GM19372 (cell line): Measurements from ENCODE around the gene SNX10.

Experiments
- ATAC-seq: cut with Tn5 transposase; IDR thresholded peaks from one replicate; pipeline ENCODE4 v1.9.1; 2021; ENCODE audit warnings: mild to moderate bottlenecking, low read depth, moderate library complexity; ENCODE audit not compliant: unreplicated experiment

Gene SNX10

DNA sequence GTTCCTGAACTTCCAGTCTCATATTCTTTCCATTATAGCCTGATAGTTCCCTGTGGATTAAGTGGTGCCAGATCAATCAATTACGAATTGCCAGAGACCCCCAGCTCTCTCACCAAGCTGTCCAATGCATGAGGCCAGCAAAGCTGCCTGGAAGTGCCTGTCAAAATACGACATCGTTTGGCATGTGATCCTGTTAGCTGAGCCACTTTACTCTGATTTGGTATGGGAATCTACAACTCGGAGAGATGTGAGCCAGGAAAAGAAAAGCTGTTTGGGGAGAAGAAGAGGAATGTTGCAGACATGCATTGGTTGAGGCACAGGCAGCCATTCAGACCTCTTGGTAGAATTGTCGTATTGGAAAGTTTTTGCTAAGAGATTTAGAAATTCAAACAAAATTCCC is 3.9 kb downstream of the SNX10 start:
- ATAC-seq: no peak

DNA sequence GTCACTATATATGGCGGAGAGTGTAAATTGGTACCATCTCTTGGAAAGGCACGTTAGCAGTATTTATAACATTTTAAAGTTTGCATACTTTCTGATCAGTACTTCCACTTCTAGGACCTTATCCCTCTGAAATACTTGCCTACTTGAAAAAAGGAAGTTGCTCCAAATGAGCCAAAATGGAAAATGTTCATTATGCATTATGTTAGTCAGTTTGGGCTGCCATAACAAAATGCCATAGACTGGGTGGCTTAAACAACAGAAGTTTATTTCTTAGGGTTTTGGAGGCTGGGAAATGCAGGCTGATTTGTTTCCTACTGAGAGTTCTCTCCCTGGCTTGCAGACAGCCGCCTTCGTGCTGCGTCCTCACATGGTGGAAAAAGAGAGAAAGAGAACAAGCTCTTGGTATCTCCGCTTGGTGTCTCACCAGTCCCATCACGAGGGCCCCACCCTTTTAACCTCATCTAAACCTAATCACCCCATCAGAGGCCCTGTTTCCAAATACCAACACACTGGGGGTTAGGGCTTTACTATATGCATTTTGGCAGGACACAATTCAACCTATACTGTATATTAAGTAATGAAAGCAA is 6.9 kb downstream of the SNX10 start:
- no peak for ATAC-seq

DNA sequence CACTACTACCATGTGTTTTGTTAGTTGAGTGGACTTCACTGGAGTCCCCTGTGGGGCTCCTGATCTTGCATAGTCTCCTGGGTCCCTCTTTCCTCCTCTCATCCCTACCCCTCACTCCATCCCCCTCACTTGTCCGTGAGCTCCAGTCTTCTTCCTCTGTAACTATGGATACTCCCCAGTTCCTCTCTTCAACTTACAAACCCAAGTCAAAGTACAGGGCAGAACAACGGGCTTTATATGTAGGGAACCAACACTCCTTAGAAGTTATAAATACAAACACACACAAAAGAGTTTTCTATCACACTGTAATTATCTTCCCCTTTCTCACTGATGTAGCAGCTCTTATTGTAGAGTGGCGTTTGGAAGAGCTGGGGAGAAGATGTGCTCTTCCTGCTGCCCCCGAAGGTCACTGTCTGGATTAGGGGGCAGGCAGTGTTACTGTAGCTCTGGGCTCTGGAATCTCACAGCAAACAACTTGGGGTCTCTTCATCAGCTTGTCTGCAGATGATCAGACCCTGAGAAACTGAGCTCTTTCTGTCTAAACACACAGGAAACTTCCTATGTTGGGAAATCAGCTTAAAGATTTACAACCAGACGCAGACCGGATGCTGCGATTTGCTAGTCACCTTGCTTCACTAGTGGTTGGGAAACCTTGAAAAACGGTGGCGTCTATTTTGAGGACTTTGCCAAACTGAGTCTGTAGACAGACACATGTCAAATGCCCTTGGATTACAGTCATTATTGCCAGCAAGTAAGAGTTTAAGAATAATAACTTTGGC is 13.6 kb downstream of the SNX10 start:
- no peak for ATAC-seq

DNA sequence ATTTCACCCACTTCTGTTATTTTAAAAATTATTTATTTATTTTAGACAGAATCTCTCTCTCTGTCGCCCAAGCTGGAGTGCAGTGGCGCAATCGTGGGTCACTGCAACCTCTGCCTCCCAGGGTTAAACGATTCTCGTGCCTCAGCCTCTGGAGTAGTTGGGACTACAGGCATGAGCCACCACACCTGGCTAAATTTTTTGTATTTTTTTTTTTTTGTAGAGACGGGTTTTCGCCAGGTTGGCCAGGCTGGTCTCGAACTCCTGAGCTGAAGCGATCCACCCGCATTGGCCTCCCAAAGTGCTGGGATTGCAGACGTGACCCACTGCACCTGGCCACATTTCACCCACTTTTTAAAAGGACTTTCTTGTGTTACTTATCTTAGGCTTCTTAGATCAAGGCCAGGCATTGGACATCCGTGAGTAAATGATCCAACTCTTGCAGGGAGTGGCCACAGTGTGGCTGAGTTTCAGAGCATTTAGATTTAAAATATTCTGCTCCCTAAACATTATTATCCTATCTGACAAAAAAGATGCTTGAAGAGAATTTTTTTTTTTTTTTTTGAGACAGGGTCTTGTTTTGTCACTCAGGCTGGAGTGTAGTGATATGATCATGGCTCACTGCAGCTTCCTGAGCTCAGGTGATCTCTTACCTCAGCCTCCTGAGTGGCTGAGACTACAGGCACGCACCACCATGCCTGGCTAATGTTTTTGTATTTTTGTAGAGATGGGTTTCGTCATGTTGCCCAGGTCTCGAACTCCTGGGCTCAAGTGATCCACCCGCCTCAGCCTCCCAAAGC is 14.4 kb downstream of the SNX10 start:
- ATAC-seq: no peak

DNA sequence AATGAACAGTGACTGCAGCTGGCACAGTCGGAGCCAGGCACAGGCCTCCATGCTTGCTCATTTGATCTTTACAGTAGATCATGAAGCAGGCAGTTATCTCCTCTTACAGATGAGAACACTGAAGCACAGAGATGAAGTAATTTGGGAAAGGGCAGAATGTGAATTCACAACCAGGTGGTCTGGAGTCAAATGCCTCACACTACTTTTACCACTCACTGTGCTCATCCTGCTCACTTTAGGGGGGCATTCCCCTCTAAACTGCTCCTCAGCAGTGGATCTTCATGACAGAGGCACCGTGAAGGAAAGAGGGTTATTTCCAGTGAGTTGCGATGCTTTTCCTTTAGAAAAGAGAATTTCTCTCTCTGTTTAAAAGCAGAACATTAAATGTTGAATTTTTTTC is 15.1 kb downstream of the SNX10 start:
- ATAC-seq: no peak

DNA sequence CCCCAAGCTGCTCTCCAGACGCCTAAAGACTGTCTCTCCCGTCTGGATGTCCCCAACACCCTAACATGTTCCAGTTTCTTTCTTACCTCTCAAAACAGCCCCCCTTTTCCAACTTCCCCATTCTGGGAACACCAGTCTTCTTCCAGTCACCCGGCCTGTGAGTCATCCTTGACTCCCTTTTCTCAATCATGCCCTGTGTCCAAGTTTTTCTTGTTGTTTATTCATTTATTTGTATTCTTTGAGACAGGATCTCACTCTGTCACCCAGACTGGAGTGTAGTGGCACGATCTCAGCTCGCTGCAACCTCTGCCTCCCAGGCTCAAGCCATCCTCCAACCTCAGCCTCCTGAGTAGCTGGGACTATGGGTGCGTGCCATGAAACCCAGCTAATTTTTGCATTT is 15.6 kb downstream of the SNX10 start:
- no peak for ATAC-seq

DNA sequence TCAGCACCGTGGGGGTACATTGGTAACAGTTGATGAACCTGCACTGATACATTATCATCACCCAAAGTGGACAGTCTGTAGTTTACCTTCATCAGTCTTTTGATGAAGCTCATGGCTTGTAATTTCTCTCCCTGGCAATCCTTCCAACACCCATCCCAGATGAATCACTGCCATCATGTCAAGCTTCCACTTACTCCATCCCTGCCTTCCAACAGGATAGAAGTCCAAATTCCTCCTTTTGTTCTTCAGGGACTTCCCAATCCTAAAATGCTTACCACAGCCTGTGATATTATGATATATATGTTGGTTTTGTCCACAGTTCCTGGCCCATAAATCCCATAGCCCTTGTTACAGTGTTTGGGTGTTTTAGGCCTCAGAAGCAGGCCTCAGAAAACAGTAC is 16.1 kb downstream of the SNX10 start:
- no peak for ATAC-seq

DNA sequence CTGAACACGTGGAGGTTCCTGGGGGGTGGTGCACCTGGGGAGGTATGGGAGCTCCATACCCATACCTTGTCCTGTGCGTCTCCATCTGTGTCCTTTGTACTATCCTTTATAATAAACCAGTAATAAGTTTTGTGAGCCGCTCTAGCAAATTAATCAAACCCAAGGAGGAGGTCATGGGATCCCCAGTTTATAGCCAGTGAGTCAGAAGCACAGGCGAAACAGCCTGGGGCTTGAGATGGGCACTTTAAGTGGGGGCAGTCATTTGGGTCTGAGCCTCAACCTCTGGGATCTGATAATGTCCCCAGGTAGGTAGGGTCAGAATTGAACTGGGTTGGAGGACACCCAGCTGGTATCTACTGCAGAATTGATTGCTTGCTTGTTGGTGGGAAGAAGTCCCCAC is 16.9 kb downstream of the SNX10 start:
- no peak for ATAC-seq

DNA sequence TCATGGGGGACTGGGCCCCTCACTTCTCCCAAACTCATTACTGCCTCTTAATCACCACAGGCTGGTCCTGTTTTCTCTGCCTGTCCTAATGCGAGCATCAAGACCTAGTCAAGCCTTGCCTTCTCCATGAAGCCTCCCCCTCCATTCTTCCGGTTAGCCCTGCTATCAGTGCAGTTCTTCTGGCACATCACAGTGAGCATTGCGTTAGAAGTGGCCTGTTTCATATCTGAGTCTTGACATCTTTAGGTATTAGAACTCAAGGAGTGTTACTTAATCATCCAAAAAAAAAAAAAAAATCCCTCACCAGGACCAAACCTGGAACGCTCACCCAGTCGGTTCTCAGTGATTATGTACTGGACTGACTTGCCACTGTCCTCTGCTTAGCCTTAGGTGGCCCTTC is 17.4 kb downstream of the SNX10 start:
- ATAC-seq: no peak

DNA sequence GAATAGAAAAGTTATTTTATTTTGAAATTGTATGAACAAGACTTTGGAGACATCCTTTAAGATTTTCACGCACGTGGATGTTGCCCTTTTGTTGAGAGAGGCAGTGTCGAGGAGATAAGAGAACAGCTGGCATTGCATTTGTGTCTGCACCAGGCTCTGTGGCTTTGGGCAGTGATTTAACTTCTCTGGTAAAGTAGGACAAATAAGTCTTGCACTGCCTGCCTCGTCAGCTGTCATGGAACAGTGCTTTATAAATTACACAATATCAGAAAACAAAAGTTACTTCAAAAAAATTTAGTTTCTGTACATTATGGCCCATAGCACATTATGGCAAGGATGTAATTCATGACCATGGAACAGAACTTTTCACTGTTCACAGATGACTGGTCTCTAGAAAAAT is 20.1 kb downstream of the SNX10 start:
- ATAC-seq: no peak

DNA sequence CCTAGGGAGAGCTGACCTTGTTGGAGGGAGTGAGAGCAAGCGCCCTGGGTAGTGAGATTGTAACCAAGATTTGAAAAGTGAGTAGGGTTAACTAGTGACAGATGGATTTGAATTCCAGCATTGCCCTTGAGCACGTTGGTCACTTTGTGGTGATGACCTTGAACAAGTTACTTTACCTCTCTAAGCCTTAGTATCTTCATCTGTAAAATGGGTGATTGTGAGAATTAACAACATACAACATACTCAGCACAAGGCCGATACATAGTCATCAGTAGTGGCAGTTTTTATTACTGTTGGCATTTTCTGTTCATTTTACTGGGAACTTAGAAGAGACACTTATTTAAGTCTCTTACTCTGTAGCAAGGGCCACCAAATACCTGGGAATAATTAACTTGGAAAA is 25.5 kb downstream of the SNX10 start:
- ATAC-seq: no peak

DNA sequence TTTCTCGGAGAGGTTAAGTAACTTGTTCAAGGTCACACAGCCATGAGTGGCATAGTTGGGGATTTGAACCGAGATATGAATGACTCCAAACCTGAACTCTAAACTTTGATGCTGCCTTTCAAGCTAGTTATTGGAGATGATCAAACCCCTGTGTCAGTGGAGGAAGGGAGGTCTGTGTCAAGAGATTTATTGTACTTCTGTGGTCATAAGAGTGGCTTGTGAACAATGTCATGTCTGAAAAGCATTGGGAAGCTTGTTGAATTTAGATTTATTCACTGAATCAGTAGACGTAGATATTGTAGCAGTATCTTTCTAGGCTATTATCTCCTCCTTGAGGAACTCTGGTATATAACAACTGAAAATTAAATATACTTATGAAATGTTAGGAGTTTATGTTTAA is 27.3 kb downstream of the SNX10 start:
- ATAC-seq: no peak

DNA sequence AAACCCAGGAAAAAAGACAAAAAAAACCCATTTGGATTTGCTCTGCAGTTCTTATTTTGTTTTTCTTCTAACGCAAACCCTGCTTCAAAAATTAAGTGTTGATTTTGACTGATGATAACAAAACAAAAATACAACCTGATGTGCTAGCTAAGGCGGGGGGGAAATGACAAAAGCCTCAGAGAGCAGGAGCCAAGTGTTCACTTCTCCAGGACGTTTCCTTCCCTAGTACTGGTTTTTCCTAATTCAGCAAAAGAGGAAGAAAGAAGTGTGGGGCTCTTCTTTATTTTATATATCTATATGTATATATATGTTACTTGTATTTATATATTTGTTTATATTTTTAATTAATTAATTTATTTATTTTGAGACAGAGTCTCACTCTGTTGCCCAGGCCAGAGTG is 28.0 kb downstream of the SNX10 start:
- ATAC-seq: no peak

DNA sequence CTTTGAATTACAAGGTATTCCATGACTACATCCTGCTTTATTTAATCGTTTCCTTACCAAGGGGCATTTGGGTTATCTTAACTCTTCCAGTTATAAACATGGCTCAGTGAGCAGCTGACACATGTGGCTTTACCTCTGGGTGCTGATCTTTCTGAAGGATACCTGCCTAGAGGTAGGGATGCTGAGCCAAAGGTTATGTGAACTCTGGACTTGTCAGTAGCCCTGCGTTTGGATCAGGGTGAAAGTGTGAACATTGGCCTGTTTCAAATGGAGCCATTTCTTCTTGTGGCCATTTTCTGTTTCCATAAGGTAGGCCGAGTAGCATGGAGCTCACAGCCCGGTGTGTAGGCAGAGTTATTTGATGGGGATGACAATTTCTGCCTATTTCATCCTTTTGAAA is 29.2 kb downstream of the SNX10 start:
- ATAC-seq: no peak

DNA sequence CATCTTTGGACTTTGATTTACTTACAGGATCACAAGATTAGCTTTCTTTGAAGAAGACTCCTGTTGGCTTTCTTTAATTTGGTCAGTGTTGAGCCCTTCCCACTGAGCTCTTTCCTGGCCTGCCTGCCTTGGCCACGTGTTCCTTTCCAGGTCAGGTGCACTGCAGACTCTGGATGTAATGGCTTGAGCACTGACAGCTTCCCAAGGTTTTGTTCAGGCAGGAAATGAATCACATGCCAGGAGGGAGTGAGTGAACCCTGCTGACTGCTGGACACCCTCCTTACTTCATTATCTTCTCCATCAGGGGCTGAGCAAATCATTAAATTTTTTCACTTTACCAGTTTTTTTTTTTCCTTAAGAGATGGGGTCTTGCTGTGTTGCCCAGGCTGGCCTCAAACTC is 29.8 kb downstream of the SNX10 start:
- ATAC-seq: no peak

DNA sequence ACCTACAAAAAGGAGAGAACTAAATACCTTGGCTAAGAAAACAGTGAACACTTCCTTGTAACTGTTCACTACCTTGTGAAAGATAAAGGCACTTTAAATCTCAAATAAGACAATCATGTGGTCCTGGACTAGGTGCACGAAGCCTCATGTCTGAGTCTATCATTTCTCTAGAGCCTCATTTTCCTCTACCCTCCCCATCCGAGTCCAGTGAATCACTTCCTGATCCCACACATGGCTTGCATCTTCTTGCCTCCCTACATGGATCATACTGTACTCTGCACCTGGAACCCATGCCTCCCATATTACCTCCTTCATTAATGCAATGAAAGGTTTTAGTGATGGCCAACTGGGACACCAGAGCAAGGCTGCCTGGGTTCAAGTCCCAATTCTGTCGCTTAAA is 34.5 kb downstream of the SNX10 start:
- ATAC-seq: no peak

DNA sequence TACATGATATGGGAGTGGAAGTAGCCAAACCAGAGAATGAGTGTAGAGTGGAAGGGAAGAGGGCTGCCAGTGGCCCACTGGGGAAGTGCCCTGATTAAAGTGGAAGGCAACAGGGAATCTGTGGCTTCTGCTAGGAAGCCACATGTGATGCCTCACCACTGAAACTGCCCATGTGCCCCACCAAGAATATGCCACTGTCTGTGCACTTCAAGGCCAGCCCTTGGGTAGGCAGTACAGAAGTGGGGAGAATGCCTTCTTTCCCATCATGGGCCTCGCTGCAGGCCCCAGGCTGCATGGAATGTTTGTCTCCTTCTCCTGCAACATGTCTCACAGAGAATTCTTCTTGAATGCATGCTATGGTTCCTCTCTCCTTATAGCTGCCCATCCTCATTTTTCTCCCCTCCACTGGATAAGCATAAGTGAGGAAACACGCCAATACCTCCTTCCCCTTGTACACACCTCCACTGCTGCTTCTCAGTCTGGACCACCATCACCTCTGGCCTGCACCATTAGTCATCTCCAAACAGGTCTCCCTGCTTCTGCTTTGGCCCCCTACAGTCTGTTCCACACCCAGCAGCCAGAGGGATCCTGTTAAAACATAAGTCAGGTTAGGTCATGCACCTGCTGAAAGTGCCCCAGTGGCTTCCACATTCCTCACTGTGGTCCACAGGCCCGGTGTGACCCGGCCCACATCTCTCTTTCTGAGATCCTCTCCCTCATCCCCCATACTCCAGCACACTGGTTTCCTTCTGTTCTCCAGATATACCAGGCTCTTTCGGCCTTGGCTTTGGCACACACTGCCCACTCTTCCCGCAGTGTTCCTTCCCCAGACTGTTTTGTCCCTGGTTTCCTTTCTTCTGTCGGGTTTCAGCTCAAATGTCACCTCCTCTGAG is 37.1 kb downstream of the SNX10 start:
- ATAC-seq: no peak

DNA sequence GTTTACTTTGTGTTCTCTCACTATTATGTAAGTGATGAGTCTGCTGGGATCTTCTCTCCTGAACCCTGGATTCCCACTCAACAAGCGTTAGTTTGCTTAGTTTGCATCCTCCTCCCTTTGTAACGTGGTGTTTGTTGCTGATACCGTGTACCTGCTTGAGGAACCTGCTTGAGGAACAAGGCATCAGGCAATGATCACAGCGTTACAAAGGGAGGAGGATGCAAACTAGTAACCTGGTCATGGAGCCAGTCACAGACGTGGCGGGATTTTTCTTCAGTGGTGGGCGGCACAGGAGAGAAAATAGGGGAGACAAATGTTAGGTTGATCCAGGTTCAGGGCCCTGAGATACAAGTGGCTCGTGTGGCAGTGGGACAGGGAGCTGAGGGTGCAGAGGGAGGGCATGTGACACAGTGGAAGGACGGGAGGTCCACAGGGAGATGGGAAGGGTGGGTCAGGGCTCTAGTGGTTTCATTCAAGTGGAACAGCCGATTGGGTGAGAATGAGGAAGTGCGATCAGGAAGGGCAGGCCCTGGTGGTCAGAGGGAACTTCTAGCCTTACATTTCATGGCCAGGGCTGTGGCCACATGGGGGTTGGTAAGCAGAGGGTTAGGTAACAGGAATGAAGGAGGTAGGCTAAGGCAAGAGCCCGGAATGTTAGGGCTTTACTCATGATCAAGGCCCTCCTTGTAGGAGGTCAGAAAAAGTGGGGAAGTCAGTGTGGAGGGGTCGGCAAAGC is 38.0 kb downstream of the SNX10 start:
- ATAC-seq: no peak

DNA sequence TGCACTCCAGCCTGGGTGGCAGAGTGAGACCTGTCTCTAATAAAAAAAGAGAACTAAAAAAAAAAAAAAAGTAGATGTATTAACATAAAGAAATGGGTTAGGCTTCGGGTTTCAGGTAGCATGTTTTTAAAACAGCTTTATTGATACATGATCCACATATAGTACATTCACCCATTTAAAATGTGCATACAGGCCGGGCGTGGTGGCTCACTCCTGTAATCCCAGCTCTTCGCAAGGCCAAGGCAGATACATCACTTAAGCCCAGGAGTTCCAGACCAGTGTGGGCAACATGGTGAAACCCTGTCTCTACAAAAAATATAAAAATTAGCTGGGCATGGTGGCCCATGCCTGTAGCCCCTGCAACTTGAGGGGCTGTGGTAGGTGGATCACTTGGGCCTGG is 39.5 kb downstream of the SNX10 start:
- no peak for ATAC-seq

DNA sequence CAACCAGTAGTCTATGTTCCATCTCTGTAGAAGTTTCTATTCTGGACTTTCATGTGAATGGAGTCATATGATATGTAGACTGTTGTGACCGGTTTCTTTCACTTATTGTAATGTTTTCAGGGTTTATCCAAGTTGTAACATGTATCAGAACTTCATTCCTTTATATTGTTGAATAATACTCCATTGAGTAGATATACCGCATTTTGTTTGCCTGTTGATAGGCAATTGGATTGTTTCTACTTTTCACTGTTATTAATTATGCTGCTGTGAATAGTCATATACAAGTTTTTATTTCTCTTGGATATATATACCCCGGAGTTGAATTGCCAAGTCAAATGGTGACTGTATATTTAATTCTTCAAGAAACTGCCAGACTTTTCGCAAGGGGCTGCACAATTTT is 40.1 kb downstream of the SNX10 start:
- no peak for ATAC-seq
